ENCODE measurements around the gene GID4. TPM values are rescaled to one million over a fixed set of nuclear protein-coding genes. Genes with fewer than 3 reads are reported as not detected.

GID4 gene
- total and polyA plus RNA-seq, 2 of the 13 experiments (the other 11 are each of a cell fraction or from before 2014, with no cell fraction given): 4.3 to 6.1 TPM

GRCh38 chr17:18038861-18039534 lies at the start of gene GID4, which contains the start of gene ATPAF2 (continued):
- TF ChIP-seq, protein P1, sequence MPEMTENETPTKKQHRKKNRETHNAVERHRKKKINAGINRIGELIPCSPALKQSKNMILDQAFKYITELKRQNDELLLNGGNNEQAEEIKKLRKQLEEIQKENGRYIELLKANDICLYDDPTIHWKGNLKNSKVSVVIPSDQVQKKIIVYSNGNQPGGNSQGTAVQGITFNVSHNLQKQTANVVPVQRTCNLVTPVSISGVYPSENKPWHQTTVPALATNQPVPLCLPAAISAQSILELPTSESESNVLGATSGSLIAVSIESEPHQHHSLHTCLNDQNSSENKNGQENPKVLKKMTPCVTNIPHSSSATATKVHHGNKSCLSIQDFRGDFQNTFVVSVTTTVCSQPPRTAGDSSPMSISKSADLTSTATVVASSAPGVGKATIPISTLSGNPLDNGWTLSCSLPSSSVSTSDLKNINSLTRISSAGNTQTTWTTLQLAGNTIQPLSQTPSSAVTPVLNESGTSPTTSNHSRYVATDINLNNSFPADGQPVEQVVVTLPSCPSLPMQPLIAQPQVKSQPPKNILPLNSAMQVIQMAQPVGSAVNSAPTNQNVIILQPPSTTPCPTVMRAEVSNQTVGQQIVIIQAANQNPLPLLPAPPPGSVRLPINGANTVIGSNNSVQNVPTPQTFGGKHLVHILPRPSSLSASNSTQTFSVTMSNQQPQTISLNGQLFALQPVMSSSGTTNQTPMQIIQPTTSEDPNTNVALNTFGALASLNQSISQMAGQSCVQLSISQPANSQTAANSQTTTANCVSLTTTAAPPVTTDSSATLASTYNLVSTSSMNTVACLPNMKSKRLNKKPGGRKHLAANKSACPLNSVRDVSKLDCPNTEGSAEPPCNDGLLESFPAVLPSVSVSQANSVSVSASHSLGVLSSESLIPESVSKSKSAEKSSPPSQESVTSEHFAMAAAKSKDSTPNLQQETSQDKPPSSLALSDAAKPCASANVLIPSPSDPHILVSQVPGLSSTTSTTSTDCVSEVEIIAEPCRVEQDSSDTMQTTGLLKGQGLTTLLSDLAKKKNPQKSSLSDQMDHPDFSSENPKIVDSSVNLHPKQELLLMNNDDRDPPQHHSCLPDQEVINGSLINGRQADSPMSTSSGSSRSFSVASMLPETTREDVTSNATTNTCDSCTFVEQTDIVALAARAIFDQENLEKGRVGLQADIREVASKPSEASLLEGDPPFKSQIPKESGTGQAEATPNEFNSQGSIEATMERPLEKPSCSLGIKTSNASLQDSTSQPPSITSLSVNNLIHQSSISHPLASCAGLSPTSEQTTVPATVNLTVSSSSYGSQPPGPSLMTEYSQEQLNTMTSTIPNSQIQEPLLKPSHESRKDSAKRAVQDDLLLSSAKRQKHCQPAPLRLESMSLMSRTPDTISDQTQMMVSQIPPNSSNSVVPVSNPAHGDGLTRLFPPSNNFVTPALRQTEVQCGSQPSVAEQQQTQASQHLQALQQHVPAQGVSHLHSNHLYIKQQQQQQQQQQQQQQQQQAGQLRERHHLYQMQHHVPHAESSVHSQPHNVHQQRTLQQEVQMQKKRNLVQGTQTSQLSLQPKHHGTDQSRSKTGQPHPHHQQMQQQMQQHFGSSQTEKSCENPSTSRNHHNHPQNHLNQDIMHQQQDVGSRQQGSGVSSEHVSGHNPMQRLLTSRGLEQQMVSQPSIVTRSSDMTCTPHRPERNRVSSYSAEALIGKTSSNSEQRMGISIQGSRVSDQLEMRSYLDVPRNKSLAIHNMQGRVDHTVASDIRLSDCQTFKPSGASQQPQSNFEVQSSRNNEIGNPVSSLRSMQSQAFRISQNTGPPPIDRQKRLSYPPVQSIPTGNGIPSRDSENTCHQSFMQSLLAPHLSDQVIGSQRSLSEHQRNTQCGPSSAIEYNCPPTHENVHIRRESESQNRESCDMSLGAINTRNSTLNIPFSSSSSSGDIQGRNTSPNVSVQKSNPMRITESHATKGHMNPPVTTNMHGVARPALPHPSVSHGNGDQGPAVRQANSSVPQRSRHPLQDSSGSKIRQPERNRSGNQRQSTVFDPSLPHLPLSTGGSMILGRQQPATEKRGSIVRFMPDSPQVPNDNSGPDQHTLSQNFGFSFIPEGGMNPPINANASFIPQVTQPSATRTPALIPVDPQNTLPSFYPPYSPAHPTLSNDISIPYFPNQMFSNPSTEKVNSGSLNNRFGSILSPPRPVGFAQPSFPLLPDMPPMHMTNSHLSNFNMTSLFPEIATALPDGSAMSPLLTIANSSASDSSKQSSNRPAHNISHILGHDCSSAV (CRISPR knock-in tag; IDR thresholded peaks at IDR 0.05; ENCODE audit: borderline replicate concordance): no peak
- TF ChIP-seq ZNF792 (CRISPR knock-in tag; IDR thresholded peaks at IDR 0.05) (peak; percentile 46; the same call in 1 of the 2 replicates), ZNF619 (CRISPR knock-in tag; IDR thresholded peaks at IDR 0.05) (no peak), TBL1XR1 (IDR thresholded peaks at IDR 0.05; ENCODE audit: borderline replicate concordance, low read length, partially characterized antibody) (no peak), ZNF430 (CRISPR knock-in tag; IDR thresholded peaks at IDR 0.05) (no peak; the same call in 1 of the 2 replicates), ATF7 (IDR thresholded peaks at IDR 0.05) (no peak), ATF7 (CRISPR knock-in tag; IDR thresholded peaks at IDR 0.05) (0 out of 2 replicates have a peak, but pooled peaks have one; percentile 58), SAFB2 (CRISPR knock-in tag; IDR thresholded peaks at IDR 0.05; ENCODE audit: borderline replicate concordance, low read depth) (no peak), RARG (CRISPR knock-in tag; IDR thresholded peaks at IDR 0.05; ENCODE audit: low read depth) (no peak), MATR3 (CRISPR knock-in tag; IDR thresholded peaks at IDR 0.05) (no peak)
- TF ChIP-seq, protein P2, sequence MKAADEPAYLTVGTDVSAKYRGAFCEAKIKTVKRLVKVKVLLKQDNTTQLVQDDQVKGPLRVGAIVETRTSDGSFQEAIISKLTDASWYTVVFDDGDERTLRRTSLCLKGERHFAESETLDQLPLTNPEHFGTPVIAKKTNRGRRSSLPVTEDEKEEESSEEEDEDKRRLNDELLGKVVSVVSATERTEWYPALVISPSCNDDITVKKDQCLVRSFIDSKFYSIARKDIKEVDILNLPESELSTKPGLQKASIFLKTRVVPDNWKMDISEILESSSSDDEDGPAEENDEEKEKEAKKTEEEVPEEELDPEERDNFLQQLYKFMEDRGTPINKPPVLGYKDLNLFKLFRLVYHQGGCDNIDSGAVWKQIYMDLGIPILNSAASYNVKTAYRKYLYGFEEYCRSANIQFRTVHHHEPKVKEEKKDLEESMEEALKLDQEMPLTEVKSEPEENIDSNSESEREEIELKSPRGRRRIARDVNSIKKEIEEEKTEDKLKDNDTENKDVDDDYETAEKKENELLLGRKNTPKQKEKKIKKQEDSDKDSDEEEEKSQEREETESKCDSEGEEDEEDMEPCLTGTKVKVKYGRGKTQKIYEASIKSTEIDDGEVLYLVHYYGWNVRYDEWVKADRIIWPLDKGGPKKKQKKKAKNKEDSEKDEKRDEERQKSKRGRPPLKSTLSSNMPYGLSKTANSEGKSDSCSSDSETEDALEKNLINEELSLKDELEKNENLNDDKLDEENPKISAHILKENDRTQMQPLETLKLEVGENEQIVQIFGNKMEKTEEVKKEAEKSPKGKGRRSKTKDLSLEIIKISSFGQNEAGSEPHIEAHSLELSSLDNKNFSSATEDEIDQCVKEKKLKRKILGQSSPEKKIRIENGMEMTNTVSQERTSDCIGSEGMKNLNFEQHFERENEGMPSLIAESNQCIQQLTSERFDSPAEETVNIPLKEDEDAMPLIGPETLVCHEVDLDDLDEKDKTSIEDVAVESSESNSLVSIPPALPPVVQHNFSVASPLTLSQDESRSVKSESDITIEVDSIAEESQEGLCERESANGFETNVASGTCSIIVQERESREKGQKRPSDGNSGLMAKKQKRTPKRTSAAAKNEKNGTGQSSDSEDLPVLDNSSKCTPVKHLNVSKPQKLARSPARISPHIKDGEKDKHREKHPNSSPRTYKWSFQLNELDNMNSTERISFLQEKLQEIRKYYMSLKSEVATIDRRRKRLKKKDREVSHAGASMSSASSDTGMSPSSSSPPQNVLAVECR (CRISPR knock-in tag; IDR thresholded peaks at IDR 0.05; ENCODE audit: borderline replicate concordance): peak; percentile 95
- TF ChIP-seq, protein P3, sequence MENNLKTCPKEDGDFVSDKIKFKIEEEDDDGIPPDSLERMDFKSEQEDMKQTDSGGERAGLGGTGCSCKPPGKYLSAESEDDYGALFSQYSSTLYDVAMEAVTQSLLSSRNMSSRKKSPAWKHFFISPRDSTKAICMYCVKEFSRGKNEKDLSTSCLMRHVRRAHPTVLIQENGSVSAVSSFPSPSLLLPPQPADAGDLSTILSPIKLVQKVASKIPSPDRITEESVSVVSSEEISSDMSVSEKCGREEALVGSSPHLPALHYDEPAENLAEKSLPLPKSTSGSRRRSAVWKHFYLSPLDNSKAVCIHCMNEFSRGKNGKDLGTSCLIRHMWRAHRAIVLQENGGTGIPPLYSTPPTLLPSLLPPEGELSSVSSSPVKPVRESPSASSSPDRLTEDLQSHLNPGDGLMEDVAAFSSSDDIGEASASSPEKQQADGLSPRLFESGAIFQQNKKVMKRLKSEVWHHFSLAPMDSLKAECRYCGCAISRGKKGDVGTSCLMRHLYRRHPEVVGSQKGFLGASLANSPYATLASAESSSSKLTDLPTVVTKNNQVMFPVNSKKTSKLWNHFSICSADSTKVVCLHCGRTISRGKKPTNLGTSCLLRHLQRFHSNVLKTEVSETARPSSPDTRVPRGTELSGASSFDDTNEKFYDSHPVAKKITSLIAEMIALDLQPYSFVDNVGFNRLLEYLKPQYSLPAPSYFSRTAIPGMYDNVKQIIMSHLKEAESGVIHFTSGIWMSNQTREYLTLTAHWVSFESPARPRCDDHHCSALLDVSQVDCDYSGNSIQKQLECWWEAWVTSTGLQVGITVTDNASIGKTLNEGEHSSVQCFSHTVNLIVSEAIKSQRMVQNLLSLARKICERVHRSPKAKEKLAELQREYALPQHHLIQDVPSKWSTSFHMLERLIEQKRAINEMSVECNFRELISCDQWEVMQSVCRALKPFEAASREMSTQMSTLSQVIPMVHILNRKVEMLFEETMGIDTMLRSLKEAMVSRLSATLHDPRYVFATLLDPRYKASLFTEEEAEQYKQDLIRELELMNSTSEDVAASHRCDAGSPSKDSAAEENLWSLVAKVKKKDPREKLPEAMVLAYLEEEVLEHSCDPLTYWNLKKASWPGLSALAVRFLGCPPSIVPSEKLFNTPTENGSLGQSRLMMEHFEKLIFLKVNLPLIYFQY (CRISPR knock-in tag; IDR thresholded peaks at IDR 0.05; ENCODE audit: borderline replicate concordance): no peak

Data from HepG2 (cell line).